Midbrain (tissue), 1 donor: Measurements from ENCODE around the gene SPEF1.

ENCODE experiments used
- DNase-seq: peaks from one replicate; lab custom pipeline; 2025; lab: John Stamatoyannopoulos, UW

The SPEF1 gene

DNA sequence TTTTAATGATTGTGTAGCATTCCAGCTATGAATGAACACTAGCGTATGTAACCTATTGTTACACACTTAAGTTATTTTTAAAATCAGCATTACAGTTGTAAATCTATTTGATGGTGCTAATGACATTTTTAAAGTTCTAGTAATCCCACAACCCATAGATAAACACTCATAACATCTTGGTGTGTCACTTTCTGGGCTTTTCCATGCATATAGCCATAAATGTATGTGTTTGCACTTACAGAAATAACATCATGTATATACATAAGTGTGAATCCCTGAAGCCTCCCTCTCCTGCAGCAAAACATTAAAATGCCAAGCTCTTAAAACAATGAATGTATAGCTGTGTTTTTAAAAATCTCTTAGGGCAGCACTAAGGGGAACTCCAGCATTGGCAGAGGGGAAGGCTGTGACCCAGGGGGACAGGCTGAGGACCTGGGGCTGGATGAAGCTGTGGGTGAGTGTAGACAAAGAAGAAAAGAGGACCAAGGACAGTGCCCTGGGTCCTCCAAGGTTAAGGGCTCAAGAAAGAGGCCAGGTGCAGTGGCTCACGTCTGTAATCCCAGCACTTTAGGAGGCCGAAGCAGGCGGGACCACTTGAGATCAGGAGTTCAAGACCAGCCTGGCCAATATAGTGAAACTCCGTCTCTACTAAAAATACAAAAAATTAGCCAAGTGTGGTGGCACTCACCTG is 6.2 kb upstream of the SPEF1 start:
- no peak for DNase-seq

DNA sequence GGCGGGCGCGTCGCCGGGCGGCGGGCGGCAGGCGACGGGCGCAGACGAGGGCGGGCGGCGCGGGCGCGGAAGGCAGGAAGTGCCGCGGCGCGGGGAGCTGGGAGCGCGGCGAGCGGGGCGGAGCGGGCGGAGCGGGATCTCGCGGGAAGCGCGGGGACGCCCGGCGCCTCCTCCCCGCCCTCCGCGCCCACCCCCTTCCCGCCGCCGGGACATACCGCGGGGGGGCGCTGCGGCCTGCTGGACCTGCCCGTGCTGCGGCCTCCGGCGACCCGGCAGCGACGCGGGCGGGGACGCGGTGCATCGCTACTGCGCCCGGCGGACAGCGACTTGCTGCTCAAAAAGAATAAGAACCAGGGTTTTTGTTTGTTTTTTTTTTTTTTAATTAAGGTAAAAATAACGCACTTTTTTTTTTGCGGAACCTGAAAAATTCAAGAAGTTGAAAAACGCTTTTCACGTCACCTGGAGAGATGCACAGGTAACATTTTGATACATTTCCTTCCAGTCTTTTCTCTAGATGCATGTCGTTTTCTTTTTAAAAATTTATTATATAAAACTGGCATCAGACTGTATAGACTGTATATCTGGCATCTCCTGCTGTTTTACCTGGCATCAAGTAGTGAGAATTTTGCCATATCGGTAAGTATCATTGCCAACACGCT is 5.5 kb upstream of the SPEF1 start, which contains the start of gene CENPB:
TSS of gene CENPB (minus strand) at position 76 of the 659 bp plus-strand sequence. CDS start 257 bp downstream, outside the sequence.
- DNase-seq = peak; percentile 93

DNA sequence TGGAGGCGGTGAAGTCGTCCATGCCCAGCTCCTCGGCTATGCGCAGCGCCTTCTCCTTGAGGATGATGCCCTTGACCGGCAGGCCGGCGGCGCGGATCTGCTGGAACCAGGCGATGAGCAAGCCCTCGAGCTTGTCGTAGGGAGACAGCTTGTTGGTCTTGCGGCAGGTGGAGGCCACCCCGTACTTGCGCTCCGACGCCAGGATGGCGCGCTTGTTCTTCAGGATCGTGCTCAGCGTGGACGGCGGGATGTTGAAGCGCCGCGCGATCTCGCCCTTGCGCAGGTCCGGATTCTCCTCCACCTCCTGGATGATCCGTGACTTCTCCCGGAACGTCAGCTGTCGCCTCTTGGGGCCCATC is 4.9 kb upstream of the SPEF1 start:
- DNase-seq = peak; percentile 23

DNA sequence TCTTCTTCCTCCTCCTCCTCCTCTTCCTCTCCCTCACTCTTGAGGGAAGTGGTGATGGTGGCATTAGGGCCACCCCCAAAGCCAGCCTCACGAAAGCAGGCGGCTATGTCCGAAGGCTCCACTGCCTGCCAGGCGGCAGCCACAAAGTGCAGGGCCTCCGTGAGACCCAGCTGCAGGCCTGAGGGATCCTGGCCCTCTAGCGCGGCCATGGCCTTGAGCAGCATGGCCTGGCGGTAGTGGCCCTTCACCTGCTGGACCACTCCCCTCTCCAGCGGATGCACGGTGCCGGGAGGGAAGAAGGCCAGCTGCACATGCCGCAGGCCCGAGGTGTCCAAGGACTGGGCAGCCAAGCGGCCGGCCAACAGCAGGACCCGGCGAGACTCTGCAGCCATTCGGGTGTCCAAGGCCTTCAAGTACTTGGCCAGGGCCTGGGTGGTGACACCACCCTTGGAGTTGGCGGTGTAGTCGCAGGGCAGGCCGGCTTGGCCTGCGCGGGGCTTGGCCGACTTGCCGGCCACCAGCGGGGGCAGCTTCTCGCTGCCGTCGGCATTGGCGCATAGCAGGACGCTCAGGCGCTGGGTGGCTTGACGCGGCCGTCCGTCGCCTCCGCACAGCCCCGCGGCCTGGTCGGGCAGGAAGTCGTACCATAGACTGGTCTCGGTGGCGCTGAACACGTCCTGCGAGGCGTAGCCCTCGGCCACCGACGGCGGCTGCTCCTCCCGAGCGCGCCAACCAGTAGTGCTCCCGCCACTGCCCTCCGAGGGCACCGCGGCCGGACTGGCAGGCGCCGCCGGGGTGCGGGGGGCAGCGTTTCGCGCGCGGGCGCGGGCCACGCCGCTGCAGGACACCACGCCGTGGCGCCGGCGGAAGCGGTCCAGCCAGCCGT is 4.2 kb upstream of the SPEF1 start:
- DNase-seq = no peak

DNA sequence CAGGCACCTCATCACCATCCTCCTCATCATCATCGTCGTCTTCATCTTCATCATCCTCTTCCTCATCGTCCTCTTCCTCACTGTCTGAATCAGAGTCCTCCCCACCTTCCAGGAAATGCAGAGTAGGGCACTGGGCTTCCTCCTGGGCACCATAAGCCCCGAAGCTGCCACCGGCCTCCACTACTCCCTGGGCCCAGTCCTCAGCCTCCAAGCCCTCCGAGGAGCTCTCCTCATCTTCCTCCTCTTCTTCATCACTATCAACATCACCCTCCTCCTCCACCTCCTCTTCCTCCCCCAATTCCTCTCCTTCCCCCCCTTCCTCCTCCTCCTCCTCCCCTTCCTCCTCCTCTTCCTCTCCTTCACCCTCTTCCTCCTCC is 3.6 kb upstream of the SPEF1 start:
- no peak for DNase-seq

DNA sequence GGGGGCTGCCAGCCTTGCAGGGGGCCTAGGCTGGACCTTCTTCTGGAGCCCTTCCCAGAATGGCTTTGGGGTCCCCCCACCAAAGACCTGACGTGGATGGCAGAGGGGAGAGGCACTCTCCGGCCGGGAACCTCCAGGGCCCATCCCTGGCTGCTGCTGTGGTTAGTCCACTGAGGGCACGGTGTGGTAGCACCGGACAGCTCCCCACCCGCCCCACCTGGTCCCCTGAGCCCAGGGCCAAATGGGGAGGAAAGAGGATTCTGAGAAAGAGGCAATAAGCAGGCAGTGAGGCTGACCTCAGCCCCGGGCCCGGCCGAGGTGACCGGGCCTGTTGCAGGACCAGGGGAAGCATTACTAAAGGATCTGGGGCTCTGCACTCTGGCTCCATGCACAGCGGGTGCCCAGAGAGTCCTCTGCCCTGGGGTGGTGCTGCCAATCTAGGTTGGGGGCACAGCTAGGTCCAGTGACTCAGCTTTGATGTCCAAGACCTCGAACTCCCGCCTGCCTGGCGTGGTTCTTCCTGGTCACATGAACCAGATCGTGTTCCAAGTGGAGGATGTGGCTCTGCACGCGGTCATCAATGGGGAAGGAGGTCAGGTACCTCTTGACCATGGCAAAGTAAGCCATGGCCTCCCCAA is 3.1 kb upstream of the SPEF1 start:
- DNase-seq = no peak

DNA sequence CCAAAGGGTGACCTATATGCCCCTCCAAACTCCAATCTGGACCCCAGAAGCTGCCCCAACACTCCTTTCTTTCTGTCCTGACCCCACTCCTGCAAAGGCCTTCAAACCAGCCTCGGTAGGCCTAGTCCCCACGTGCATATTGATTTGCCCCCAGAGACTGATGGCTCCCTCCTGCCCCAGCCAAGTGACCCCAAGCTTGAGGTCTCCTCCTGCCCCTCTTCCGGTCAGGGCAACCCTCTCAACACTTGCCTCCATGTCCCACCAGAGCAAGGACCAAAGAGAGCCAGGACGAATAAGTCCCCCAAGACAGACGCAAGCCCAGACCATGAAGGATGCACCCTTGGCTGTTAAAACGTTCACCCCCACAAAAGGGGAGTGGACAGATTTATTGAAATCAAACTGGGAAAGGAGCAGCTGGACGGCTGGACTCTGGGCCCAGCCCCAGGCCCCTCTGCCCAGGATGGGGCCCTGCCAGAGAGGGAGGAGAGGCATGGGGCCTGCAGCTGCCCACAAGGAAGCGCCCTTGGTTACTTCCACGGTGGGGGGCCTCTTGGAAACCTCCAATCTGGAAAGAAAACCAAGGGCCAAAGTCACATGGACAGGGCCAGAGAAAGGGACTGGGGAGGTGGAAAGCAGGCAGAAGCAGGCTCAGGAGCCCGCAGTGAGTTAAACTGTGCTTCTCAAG is 2.4 kb upstream of the SPEF1 start:
- peak; percentile 27 for DNase-seq

DNA sequence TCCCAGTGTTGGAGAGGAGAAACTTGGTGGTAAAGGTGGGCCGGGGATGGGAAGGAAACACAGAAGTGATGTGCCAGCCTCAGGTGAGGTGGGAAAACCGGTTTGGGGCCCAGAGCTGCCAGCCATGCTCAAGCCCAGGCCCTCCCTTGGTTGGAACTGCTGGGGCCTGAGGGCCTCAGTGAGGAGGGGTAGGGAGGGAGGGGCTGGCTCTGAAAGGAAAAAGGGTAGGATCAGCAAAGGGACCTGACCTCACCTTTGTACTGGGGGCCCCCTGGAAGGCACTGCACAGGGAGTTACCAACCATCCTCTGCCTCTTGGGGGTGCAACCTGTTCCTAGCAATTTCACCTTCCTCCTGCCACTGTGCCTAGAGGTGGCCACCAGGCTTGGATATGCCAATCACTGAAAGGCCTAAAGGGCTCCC is 1.8 kb upstream of the SPEF1 start:
- no peak for DNase-seq

DNA sequence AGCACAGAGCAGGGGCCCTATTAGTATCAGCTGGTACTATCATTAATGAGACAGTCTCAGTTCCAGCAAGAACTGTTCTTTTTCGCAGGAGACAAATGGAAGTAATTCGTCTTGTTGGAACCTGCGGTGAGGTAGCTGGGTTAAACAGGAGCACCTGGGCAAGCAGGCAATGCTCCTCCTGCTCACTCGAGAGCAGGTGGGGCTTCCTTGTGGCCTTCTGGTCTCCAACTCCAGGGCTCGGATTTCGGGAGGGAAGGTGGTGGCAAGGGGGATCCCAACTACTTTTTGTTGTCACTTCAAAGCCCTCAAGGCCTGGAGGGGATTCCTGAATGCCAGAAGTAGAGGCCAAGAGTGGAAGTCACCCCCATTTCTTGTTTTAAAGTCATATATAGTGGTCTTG is 1.3 kb upstream of the SPEF1 start:
- no peak for DNase-seq

DNA sequence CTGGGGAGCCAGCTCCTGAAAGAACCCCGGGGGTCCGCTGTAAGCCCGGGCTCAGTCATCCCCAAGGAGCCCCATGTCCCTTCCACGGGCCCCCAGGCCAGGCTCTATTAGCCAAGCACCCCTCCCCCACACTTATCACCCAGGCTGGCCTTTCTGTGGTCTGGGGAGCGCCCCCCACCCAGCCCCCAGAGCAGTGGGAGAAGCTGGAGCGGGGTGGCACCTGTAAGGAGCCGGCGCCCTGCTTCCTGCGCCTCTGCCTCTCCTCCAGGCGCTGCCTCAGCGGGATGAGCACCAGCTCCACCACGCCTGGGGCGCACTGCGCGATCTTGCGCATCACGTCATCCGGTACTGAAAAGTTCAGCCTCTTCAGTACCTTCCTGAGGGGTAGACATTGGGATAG is 2.3 kb downstream of the SPEF1 start:
- no peak for DNase-seq

DNA sequence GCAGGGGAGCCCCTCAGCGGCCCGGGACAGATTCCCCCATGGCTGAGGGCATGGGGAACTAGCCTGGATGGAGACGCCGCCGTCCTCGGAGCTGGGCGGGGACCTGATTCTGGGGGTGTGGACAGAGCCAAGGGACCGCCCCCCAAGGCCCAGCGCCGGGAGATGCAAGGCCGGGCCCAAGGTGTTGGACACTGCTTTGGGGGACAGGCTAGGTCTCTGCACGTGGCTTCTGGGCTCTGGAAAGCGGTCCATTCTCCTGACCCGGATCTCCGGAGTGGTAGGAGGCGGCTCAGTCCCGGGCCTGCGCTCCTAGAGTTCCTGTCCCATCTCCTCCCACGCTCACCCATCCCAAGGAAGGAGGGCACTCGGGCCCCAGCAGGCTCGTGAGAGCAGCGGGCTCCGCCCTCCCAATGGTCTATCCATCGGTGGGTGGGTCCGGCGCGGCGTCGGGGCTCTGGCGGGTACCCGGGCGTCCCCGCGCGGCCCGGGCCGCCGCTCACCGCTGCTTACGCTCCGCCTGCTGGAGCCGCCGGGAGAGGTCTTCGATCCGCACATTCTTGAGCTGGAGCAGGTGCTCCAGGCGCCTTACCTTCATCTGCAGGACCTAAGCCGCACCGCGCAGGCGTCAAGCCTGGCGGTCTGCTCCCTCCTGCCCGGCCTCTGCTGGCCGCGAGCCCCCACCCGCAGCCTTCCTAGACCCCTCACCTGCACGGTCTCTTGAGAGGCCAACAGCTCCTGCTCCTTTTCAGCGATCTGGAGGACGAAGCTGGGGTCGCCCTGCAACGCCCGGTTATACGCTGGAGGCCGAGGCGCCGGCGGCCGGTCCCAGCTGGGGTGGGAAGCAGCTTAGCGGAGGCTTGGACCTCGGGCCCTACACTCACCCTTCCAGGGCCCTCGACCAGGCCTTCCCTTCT is 3.3 kb downstream of the SPEF1 start:
- no peak for DNase-seq

DNA sequence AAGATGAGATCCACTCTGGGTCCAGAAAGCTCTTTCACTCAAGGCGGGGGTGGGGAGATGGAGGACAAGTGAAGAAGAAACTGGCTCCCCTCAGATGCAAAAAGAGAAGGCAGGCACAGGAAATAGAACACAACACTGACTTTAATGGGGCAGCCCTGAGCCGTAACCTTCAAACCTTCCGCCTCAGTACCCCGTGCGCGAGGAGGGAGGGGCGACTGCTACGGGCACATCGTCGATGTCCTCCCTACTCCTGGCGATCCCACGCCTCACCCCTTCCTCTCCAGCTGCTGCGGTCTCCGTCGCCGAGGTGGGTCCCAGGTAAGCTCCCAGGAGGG is 3.9 kb downstream of the SPEF1 start:
- DNase-seq = no peak

DNA sequence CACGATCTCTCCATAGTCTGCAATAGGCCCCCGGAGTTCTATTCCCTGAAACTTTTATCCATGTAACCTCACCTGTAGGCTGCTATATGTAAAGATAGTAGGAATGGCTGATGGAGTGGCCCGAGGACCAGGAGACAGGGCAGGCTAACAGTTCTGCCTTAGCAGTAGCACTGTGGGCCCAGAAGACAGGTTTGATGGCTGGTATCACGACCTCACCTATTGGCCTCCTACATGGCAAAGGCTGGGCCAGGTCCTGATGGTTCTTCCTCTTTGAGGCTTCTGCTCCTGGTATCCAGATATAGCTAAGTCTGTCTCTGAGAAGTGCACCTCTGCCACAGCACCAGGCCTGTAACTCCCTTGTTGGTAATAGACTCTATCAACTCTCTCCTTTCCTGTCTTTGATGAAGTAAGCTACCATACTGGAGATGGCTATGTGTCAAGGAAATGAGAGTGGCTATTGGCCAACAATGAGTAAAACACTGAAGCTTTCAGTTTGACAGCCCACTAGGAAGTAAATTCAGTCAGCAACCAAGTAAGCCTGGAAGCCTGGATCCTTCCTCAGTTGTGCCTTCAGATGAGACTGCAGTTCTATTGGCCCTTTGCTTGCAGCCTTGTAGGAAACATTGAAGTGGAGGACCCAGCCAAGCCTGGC is 5.7 kb downstream of the SPEF1 start:
- DNase-seq = no peak

DNA sequence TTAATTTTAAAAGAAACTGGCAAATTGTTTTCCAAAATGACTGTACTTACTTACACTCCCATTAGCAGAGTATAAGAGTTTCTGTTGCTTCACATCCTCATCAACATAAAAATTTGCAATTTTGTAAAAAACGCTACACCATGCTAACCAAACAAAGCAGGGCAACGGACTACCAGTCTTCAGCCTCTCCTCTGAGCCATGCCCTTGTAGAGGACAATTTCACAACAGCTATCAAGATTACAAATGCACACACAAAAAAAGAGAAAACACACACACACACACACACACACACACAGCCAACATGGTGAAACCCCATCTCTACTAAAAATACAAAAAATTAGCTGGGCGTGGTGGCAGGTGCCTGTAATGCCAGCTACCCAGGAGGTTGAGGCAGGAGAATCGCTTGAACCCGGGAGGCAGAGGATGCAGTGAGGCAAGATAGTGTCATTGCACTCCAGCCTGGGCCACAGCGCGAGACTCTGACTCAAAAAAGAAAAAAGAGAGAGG is 9.6 kb downstream of the SPEF1 start:
- DNase-seq = no peak

DNA sequence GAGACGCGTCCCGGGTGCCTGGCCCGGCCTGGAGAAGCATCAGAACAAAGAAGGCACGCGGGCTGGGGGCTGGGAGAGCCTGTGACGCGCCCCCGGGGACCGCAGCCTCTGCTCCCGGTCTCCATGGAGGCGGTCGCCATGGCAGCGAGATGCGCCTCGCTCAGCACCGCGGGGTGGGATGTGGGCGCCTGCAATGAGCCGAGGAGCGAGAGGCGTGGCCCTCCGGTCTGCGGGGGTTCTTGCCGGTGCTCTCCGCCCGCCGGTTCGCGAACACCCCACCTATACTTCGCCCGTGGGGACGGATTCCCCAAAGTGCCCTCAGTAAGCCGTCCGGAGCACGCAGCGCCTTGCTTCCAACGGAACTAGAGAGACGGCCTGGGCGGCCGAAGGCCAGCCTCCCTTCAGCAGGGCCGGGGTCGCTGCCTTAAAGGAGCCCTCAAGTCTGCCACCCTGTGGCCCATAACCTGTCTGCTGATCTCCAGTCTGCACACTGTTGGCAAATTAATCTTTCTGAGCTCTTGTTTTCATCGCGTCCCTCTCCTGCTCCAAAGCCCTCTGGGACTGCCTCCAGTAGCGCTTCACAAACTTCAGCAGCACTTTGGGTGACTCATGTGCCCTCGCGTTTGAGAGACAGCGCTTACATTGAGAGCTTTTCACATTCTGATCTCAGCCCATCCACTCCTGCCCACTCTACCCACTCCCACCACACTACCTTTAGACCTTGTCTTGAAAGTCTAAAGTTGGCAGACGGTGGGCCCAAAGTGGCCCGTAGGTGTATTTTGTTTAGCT is 12.7 kb downstream of the SPEF1 start:
- DNase-seq = peak; percentile 73

DNA sequence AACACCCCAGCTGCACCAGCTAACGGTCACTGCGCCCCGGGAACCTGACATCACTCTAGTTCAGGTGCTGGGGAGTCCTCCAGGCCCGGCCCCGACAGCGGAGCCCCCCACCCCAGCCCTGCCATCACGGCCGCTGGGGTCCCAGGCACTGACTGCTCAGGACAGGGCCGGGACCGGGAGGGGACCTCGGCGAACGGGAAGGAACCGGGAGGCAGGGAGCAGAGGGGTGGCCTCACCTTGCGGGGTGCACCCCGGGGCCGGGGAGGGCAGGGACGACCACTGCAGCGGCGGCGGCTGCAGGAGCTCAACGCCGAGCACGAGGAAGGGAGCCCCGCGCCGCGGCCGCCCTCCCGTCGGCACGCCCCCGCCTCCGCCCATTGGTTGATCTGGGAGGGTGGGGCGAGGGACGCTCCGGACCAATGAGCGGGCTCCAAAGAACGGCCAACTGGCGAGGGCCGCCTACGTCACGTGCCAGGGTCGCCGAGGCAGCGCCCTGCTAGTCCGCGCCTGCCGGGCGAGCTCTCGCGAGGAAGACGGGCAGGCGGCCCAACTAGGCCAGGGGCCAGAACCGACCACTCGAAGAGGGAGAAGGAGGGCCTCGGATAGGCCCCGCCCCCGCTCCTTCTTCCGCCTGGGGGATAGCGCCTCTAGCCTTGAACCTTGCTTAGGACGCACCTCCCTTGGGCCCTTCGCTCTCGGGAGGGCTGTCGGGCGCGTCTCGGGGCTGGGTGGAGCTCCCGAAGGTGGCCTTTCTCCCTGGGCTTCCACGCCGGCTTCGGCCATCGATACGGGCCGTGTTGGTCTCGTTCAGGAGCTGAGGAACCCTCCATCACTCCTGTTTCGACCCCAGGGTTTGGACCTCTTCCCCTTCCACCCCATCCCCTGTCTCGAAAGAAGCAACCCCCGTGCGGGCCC is 13.6 kb downstream of the SPEF1 start, which contains the start of gene ADISSP:
TSS of gene ADISSP (minus strand) at position 327 of the 915 bp plus-strand sequence. CDS start 7,653 bp downstream, outside the sequence.
- peak; percentile 99 for DNase-seq

DNA sequence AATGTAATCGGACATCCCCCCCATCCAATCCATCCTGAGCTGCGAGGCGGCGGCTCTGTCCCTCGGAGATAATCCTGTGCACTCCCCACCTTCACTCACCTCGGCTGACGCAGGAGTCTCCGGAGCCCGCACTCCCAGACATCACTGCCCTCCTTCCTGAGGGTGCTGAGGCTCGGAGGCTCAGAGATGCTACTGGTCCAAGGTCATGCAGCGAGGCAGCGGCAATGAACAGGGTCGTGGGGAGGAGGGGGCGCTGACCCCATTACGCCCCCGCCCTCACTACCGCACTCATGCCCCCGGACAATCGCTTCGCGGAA is 14.2 kb downstream of the SPEF1 start:
- DNase-seq = no peak

DNA sequence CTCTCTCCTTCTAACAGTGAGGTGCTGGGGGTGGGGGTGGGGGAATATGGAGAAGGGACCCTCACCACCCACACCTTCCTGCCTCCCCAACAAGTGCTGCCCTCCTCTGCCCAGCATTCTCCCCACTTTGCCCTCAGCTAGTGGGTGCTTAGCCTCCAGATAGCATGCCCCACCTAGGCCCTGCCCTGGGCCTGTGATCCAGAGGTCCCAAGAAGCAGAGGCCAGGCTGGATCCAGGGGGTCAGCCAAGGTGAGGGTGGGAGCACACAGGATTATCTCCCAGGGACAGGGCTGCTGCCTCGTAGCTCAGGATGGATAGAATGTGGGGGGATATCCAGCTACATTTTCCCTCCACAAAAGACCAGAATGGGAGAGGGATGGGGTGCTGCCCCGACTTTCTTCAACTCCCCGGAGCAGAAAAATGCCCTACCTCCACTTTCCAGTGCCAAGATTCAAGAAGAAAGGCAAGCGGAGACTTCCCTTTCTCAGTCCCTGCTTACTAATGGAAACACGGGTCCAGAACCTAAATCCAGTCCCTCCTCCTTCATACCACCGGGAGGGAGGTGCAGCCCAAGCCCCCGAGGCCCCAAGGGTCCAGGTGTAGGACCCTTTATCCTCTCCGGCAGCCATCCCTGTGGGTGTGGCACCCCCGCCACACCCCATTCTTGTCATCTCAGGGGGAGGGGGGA is 14.7 kb downstream of the SPEF1 start:
- no peak for DNase-seq
